ENCODE results near the gene ECE1.

GRCh38 chr1:21313203-21313885 is 23.1 kb upstream of the ECE1 start:
- TF ChIP-seq POLR2A (IDR thresholded peaks at IDR 0.05): no peak
- TF ChIP-seq CTCF (IDR thresholded peaks at IDR 0.05): no peak
